H1 (cell line): Measurements from ENCODE around the gene SPOCK1. TPM values are rescaled to one million over a fixed set of nuclear protein-coding genes. Genes with fewer than 3 reads are reported as not detected.

ENCODE experiments used
- BCL11A ChIP-seq, 2 experiments: IDR thresholded peaks; one replicate each; pipeline ENCODE4 v1.6.1; 2011; ENCODE audit warnings: low read depth in 2 of 2, low read length in 2 of 2, mild to moderate bottlenecking in 2 of 2
- CREB1 ChIP-seq: IDR thresholded peaks from 2 replicates; pipeline ENCODE4 v1.6.1; 2012; ENCODE audit warnings: inconsistent platforms
- SUZ12 ChIP-seq: fragments of 200-600 bp; sonication (generic); IDR thresholded peaks from 2 replicates; pipeline ENCODE4 v1.6.1; 2012; ENCODE audit warnings: mild to moderate bottlenecking, inconsistent platforms, low read length, moderate library complexity, mixed read lengths
- polyA plus RNA-seq, 7 experiments: library from polyadenylated mRNA; depleted of rRNA in 3 of 7; stranded (reverse) in 5 of 7; unstranded in 2 of 7; fragments of >200 nt in 5 of 7; fragments of 200-250 nt in 2 of 7; gene quantifications; 1 replicate in 5 of 7; 2 replicates in 1 of 7; 4 replicates in 1 of 7; pipeline versions ENCODE4 v1.2.1 to v1.2.3, GENCODE V29; 2011 to 2013; ENCODE audit warnings: missing spikeins in 2 of 7, mixed read lengths in 2 of 7
- total RNA-seq: library from RNA; stranded (reverse); fragmentation: NEBNext Ultra II Directional; extraction: Animal tissue kit (Norgen Biotek cat#: 25700); gene quantifications from 2 replicates; pipeline ENCODE4 v1.2.1, GENCODE V29; 2021
- TF ChIP-seq, protein P1 (sequence below), 3 experiments: IDR thresholded peaks; 1 replicate in 2 of 3; 2 replicates in 1 of 3; pipeline versions ENCODE4 v1.5.1 to v1.6.1; 2011; ENCODE audit warnings: low read length in 3 of 3, mild to moderate bottlenecking in 3 of 3, inconsistent platforms in 2 of 3, low read depth in 1 of 3, moderate library complexity in 1 of 3; ENCODE audit not compliant: insufficient read depth in 1 of 3; ENCODE audit errors: control extremely low read depth in 1 of 3

Gene SPOCK1
- total and polyA plus RNA-seq, 2 of the 8 experiments (the other 6 are each of a cell fraction or from before 2014, with no cell fraction given): 6.9 to 18.1 TPM

GRCh38 chr5:137019229-137019628 lies 479.9 kb downstream of the SPOCK1 start (continued):
- TF ChIP-seq, protein P1, sequence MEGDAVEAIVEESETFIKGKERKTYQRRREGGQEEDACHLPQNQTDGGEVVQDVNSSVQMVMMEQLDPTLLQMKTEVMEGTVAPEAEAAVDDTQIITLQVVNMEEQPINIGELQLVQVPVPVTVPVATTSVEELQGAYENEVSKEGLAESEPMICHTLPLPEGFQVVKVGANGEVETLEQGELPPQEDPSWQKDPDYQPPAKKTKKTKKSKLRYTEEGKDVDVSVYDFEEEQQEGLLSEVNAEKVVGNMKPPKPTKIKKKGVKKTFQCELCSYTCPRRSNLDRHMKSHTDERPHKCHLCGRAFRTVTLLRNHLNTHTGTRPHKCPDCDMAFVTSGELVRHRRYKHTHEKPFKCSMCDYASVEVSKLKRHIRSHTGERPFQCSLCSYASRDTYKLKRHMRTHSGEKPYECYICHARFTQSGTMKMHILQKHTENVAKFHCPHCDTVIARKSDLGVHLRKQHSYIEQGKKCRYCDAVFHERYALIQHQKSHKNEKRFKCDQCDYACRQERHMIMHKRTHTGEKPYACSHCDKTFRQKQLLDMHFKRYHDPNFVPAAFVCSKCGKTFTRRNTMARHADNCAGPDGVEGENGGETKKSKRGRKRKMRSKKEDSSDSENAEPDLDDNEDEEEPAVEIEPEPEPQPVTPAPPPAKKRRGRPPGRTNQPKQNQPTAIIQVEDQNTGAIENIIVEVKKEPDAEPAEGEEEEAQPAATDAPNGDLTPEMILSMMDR (IDR thresholded peaks at IDR 0.05; ENCODE audit: control extremely low read depth in 1 of 3, insufficient read depth in 1 of 3, low read depth in 1 of 3, low read length in 3 of 3): no peak
- no peak for TF ChIP-seq SUZ12
- no peak for TF ChIP-seq BCL11A (IDR thresholded peaks at IDR 0.05; ENCODE audit: low read depth in 2 of 2, low read length in 2 of 2)
- no peak for TF ChIP-seq CREB1
